ENCODE results near the gene MMP28.

MMP28 gene

GRCh38 chr17:35745246-35745645 lies 50.2 kb downstream of the MMP28 start:
- TF ChIP-seq YY1 (IDR thresholded peaks at IDR 0.05; ENCODE audit: low read depth) (no peak), ZBTB7A (IDR thresholded peaks at IDR 0.05; ENCODE audit: low read depth) (no peak), CEBPB (IDR thresholded peaks at IDR 0.05) (no peak), EGR1 (IDR thresholded peaks at IDR 0.05) (no peak), MAX (IDR thresholded peaks at IDR 0.05) (no peak), TEAD4 (IDR thresholded peaks at IDR 0.05) (no peak), NFIC (IDR thresholded peaks at IDR 0.05) (no peak), TAF1 (IDR thresholded peaks at IDR 0.05; ENCODE audit: low read depth) (no peak), CREB1 (IDR thresholded peaks at IDR 0.05; ENCODE audit: low read depth) (no peak), RAD21 (IDR thresholded peaks at IDR 0.05; ENCODE audit: low read depth) (no peak), FOXM1 (IDR thresholded peaks at IDR 0.05; ENCODE audit: borderline replicate concordance, low read depth) (no peak)
- TF ChIP-seq, protein P1, sequence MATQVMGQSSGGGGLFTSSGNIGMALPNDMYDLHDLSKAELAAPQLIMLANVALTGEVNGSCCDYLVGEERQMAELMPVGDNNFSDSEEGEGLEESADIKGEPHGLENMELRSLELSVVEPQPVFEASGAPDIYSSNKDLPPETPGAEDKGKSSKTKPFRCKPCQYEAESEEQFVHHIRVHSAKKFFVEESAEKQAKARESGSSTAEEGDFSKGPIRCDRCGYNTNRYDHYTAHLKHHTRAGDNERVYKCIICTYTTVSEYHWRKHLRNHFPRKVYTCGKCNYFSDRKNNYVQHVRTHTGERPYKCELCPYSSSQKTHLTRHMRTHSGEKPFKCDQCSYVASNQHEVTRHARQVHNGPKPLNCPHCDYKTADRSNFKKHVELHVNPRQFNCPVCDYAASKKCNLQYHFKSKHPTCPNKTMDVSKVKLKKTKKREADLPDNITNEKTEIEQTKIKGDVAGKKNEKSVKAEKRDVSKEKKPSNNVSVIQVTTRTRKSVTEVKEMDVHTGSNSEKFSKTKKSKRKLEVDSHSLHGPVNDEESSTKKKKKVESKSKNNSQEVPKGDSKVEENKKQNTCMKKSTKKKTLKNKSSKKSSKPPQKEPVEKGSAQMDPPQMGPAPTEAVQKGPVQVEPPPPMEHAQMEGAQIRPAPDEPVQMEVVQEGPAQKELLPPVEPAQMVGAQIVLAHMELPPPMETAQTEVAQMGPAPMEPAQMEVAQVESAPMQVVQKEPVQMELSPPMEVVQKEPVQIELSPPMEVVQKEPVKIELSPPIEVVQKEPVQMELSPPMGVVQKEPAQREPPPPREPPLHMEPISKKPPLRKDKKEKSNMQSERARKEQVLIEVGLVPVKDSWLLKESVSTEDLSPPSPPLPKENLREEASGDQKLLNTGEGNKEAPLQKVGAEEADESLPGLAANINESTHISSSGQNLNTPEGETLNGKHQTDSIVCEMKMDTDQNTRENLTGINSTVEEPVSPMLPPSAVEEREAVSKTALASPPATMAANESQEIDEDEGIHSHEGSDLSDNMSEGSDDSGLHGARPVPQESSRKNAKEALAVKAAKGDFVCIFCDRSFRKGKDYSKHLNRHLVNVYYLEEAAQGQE (IDR thresholded peaks at IDR 0.05; ENCODE audit: low read depth), result no peak

DNA sequence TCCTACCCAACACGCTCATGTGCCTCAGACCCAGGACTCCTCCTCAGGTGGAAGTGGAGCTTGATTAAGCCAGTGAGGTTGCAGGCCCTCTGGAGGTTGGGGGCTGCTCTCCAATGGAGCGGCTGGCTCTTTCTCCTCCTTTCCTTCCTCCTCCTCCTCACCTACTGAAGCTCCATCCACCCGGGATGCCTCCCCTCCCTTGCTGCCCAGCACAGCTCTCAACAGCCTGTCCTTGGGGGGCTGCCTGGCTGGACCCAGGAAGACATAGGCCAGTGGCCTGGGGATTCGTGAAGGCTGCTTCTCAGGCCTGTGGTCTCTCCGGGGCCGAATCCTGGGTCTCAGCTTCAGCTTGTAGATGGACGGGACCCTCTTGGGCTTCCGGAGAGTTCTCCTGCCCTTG lies 50.6 kb downstream of the MMP28 start:
- TF ChIP-seq YY1 (IDR thresholded peaks at IDR 0.05; ENCODE audit: low read depth) (no peak), USF1 (IDR thresholded peaks at IDR 0.05) (no peak), RAD21 (IDR thresholded peaks at IDR 0.05; ENCODE audit: low read depth) (no peak), TAF1 (IDR thresholded peaks at IDR 0.05; ENCODE audit: low read depth) (no peak), NFIC (IDR thresholded peaks at IDR 0.05) (no peak), CEBPB (IDR thresholded peaks at IDR 0.05) (no peak), MAX (IDR thresholded peaks at IDR 0.05) (no peak), TCF12 (IDR thresholded peaks at IDR 0.05; ENCODE audit: low read depth) (no peak), ZBTB7A (IDR thresholded peaks at IDR 0.05; ENCODE audit: low read depth) (no peak), FOXM1 (IDR thresholded peaks at IDR 0.05; ENCODE audit: borderline replicate concordance, low read depth) (no peak), EGR1 (IDR thresholded peaks at IDR 0.05) (no peak), CREB1 (IDR thresholded peaks at IDR 0.05; ENCODE audit: low read depth) (no peak), EP300 (IDR thresholded peaks at IDR 0.05; ENCODE audit: borderline replicate concordance) (no peak), TEAD4 (IDR thresholded peaks at IDR 0.05) (no peak)
- TF ChIP-seq, protein P1 (IDR thresholded peaks at IDR 0.05; ENCODE audit: low read depth), result no peak; the same call in 1 of the 2 replicates

DNA sequence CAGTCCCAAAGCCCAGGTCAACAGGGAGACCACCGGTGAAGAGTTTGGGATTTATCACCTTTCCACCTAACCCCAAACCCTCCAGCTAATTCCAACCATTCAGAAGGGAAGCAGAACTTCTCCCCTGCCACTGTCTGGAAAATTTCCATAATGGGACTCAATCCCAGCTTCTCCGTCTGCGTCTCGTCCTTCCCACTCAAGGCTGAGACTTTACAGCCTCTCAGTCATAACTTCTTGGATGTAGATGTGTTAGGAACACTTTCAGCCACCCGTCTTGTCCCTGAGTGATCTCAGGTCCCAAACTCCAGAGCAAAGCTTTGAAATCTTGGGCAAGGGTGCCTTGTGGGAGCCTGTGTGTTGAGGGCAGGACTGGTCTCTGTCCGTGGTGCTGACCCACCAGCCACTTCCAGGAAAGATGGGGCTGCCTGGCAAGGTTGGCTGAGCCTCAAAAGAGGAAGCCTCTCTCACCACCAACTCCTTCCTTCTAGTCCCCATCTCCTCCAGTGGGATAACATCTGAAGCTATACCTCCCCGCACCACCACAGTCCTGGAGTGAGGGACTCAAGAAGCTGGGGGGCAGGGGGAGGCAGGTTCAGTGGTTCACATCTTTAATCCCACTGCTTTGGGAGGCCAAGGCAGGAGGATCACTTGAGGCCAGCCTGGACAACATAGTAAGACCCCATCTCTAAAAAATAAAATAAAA lies 51.7 kb downstream of the MMP28 start:
- TF ChIP-seq, protein P1 (IDR thresholded peaks at IDR 0.05; ENCODE audit: low read depth), result peak; percentile 97
- TF ChIP-seq YY1 (IDR thresholded peaks at IDR 0.05; ENCODE audit: low read depth), result no peak

DNA sequence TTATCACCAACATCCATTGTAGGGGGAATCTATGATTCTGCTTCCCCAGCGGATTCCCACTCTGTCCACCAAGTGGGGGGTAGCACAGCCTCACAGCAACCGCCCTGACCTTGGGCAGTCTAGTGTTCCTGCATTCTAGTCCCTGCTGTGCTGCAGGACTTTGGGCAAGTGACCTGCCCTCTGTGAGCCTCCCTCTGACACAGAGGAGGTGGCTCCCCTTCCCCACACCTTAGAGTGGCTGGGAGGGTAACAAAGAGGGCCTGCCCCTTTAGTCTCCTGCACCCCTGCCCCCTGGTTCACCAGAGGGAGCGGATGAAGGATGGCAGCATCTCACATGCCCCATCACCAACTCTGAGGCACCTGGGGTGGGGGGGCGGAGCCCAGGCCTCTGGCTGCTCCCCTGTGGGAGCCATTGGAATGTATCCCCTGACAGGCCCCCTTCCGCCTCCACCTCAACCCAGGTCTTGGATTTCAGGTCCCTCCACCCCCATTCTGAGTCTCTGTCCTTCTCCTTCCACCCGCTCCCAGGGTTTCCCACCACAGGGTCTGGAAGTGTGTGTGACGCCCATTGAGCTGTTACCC lies 52.5 kb downstream of the MMP28 start:
- TF ChIP-seq RAD21 (IDR thresholded peaks at IDR 0.05; ENCODE audit: low read depth) (no peak), TCF12 (IDR thresholded peaks at IDR 0.05; ENCODE audit: low read depth) (no peak), TAF1 (IDR thresholded peaks at IDR 0.05; ENCODE audit: low read depth) (no peak), MAX (IDR thresholded peaks at IDR 0.05) (no peak), FOXM1 (IDR thresholded peaks at IDR 0.05; ENCODE audit: borderline replicate concordance, low read depth) (no peak), USF1 (IDR thresholded peaks at IDR 0.05) (no peak), NFIC (IDR thresholded peaks at IDR 0.05) (no peak), YY1 (IDR thresholded peaks at IDR 0.05; ENCODE audit: low read depth) (no peak), CREB1 (IDR thresholded peaks at IDR 0.05; ENCODE audit: low read depth) (no peak), TEAD4 (IDR thresholded peaks at IDR 0.05) (no peak), ZBTB7A (IDR thresholded peaks at IDR 0.05; ENCODE audit: low read depth) (no peak), CEBPB (IDR thresholded peaks at IDR 0.05) (no peak), EP300 (IDR thresholded peaks at IDR 0.05; ENCODE audit: borderline replicate concordance) (no peak), EGR1 (IDR thresholded peaks at IDR 0.05) (no peak)
- TF ChIP-seq, protein P1 (IDR thresholded peaks at IDR 0.05; ENCODE audit: low read depth), result no peak
